Uterus (tissue), 4 donors: ENCODE results near the gene ARHGAP15. TPM values are rescaled to one million over a fixed set of nuclear protein-coding genes. Genes with fewer than 3 reads are reported as not detected.

Experiments used
- DNase-seq, 2 donors: peaks; one replicate each; pipeline ENCODE4 v3.0.0-alpha.2; 2019 to 2020
- H3K27ac ChIP-seq, 2 donors: fragments of 200-600 bp; sonication (generic); 1 replicate in 1 of 2; 2 replicates in 1 of 2; pipeline ENCODE4 v1.5.1; 2016 to 2018
- H3K27me3 ChIP-seq, 2 donors: fragments of 200-600 bp; sonication (generic); one replicate each; pipeline ENCODE4 v1.5.1; 2018 to 2019; ENCODE audit warnings: control low read depth in 1 of 2
- H3K36me3 ChIP-seq, 2 donors: fragments of 200-600 bp; sonication (generic); one replicate each; pipeline ENCODE4 v1.5.1; 2019; ENCODE audit warnings: control low read depth in 1 of 2
- H3K4me1 ChIP-seq, 2 donors: fragments of 200-600 bp; sonication (generic); one replicate each; pipeline ENCODE4 v1.5.1; 2018 to 2019; ENCODE audit warnings: control low read depth in 1 of 2
- H3K4me3 ChIP-seq, 2 donors: fragments of 200-600 bp; sonication (generic); 1 replicate in 1 of 2; 2 replicates in 1 of 2; pipeline ENCODE4 v1.5.1; 2018 to 2019; ENCODE audit warnings: mild to moderate bottlenecking in 1 of 2
- H3K9me3 ChIP-seq, 2 donors: fragments of 200-600 bp; sonication (generic); one replicate each; pipeline ENCODE4 v1.5.1; 2019; ENCODE audit warnings: control low read depth in 1 of 2
- CTCF ChIP-seq, 4 experiments: fragments of 200-600 bp in 2 of 4; fragments of 450-650 bp in 2 of 4; sonication (generic) in 2 of 4; IDR thresholded peaks; one replicate each; pipeline ENCODE4 v1.5.1; 2016 to 2019; ENCODE audit warnings: antibody characterized with exemption in 4 of 4, mild to moderate bottlenecking in 2 of 4, moderate library complexity in 1 of 4
- POLR2A ChIP-seq, 2 donors: fragments of 450-650 bp; IDR thresholded peaks; one replicate each; pipeline ENCODE4 v1.6.1; 2016; ENCODE audit warnings: antibody characterized with exemption in 2 of 2, mild to moderate bottlenecking in 1 of 2, moderate library complexity in 1 of 2
- intact Hi-C: fragments of 100-400 bp; cut with DNase I; formaldehyde crosslinking; loops from one replicate; pipeline ENCODE4 v1.15.1; 2023; ENCODE audit warnings: low total_unique reads
- total RNA-seq, 4 donors: library from RNA; depleted of rRNA in 3 of 4; stranded (reverse); fragments of >200 nt in 3 of 4; gene quantifications; one replicate each; pipeline versions ENCODE4 v1.1.0 to v1.2.4, GENCODE V29; 2014 to 2023
- donor health status: DM: yes; HTN: yes; CAD: no.

Gene ARHGAP15
- total RNA-seq, 4 donors from 2014 or later: 0.88 to 28.4 (median 6.6) TPM

GRCh38 chr2:143371616-143372015 is 242.4 kb downstream of the ARHGAP15 start:
- no peak overlapping the region for H3K4me3 ChIP-seq
- no peaks in the 10 kb centered on the region for H3K36me3 ChIP-seq
- DNase-seq: no peak
- TF ChIP-seq POLR2A (IDR thresholded peaks at IDR 0.05) (no peak), CTCF (IDR thresholded peaks at IDR 0.05) (no peak)
- intact Hi-C loops: no loop called here
- H3K4me1 ChIP-seq: no peaks in the 10 kb centered on the region
- no peaks in the 10 kb centered on the region for H3K27me3 ChIP-seq
- no peak overlapping the region for H3K27ac ChIP-seq
- no peaks in the 10 kb centered on the region for H3K9me3 ChIP-seq

GRCh38 chr2:143375384-143375880 is 246.2 kb downstream of the ARHGAP15 start:
- H3K36me3 ChIP-seq: no peaks in the 10 kb centered on the region
- no peak for DNase-seq
- H3K27me3 ChIP-seq: no peaks in the 10 kb centered on the region
- intact Hi-C loops: no loop called here
- TF ChIP-seq CTCF (IDR thresholded peaks at IDR 0.05) (no peak), POLR2A (IDR thresholded peaks at IDR 0.05) (no peak)
- no peak overlapping the region for H3K4me3 ChIP-seq
- H3K9me3 ChIP-seq: no peaks in the 10 kb centered on the region
- no peaks in the 10 kb centered on the region for H3K4me1 ChIP-seq
- no peak overlapping the region for H3K27ac ChIP-seq

GRCh38 chr2:143378996-143379395 is 249.8 kb downstream of the ARHGAP15 start:
- Histone ChIP-seq H3K27me3 (no peaks in the 10 kb centered on the region), H3K9me3 (no peaks in the 10 kb centered on the region), H3K36me3 (no peaks in the 10 kb centered on the region), H3K4me3 (no peak overlapping the region), H3K27ac (no peak overlapping the region), H3K4me1 (no peaks in the 10 kb centered on the region)
- no peak for TF ChIP-seq CTCF (IDR thresholded peaks at IDR 0.05)
- no peak for TF ChIP-seq POLR2A (IDR thresholded peaks at IDR 0.05)
- no peak for DNase-seq
- intact Hi-C loops: no loop called here

GRCh38 chr2:143379955-143380354 is 250.7 kb downstream of the ARHGAP15 start:
- intact Hi-C loops: no loop called here
- Histone ChIP-seq H3K4me3 (no peak overlapping the region), H3K36me3 (no peaks in the 10 kb centered on the region), H3K27ac (no peak overlapping the region), H3K9me3 (no peaks in the 10 kb centered on the region), H3K27me3 (no peaks in the 10 kb centered on the region), H3K4me1 (no peaks in the 10 kb centered on the region)
- DNase-seq: no peak
- TF ChIP-seq CTCF (IDR thresholded peaks at IDR 0.05) (no peak), POLR2A (IDR thresholded peaks at IDR 0.05) (no peak)

- Histone ChIP-seq H3K9me3 (no peaks in the 10 kb centered on the region), H3K27ac (no peak overlapping the region), H3K27me3 (no peaks in the 10 kb centered on the region), H3K4me3 (no peak overlapping the region), H3K36me3 (no peaks in the 10 kb centered on the region), H3K4me1 (no peaks in the 10 kb centered on the region)
- TF ChIP-seq CTCF (IDR thresholded peaks at IDR 0.05): no peak
- TF ChIP-seq POLR2A (IDR thresholded peaks at IDR 0.05): no peak
- DNase-seq: no peak
- intact Hi-C loops: no loop called here
These were observed 253.4 kb downstream of the ARHGAP15 start for GRCh38 chr2:143382573-143382972.
